ENCODE measurements around the gene PCP4L1.

DNA sequence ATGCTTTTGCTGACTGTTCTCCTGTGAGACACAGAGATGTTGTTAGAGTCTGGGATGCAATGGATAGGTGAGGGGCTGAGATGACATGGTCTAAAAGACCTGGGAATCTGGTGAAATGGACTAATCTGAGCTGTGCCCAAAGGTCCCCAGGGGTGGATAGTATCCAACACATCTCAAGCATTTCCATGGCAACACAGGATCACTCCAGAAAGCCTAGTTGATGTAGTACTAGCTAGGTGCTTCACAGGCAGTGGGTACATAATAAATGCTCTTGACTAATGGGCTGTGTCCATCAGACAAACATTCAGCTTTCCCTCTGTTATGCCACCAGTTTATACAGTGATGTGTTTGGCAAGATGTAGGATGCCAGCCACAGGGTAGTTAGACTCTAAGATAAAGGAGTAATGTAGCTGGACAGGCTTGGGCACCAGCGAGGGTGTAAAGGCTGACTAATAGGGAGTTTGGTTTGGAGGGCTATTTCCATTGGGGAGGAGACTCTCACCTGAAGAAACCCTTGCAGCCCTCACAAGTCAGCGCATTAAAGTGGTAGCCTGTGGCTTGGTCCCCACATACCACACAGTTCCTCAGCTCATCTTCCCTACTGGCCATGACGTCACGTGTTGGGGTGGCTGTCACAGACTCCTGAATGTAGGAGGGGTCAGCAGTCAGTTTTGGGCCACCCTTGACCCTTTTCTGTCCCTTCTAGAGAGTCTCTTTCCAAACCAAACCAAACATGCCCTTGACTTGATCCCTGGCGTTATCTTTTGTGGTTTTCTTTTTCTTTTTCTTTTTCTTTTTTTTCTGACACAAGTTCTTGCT is 22.4 kb upstream of the PCP4L1 start:
- no peak for TF ChIP-seq POLR2A (IDR thresholded peaks at IDR 0.05; ENCODE audit: low read length)
- TF ChIP-seq GATA1 (IDR thresholded peaks at IDR 0.05; ENCODE audit: low read depth, low read length), result no peak

All from erythroblast (primary cell).